Progenitor cell of endocrine pancreas (in vitro differentiated cells): ENCODE data around the gene CNOT6. TPM values are rescaled to one million over a fixed set of nuclear protein-coding genes. Genes with fewer than 3 reads are reported as not detected.

ENCODE experiments used
- DNase-seq: peaks from one replicate; pipeline ENCODE4 v3.0.0; 2021; ENCODE audit warnings: low spot score; ENCODE audit not compliant: unreplicated experiment
- H3K27ac Mint-ChIP-seq: 2 replicates; pipeline ENCODE4 v1.8.0; 2021; ENCODE audit warnings: mild to moderate bottlenecking, moderate library complexity, mixed read lengths
- H3K27me3 Mint-ChIP-seq: 2 replicates; pipeline ENCODE4 v1.8.0; 2021; ENCODE audit warnings: mixed read lengths
- H3K36me3 Mint-ChIP-seq: 2 replicates; pipeline ENCODE4 v1.8.0; 2022; ENCODE audit warnings: mixed read lengths; ENCODE audit not compliant: insufficient read depth
- H3K4me1 Mint-ChIP-seq: 2 replicates; pipeline ENCODE4 v1.8.0; 2021; ENCODE audit warnings: low read depth, mixed read lengths
- H3K4me3 Mint-ChIP-seq: 2 replicates; pipeline ENCODE4 v1.8.0; 2021; ENCODE audit warnings: low read depth, mild to moderate bottlenecking, moderate library complexity, mixed read lengths
- H3K9me3 Mint-ChIP-seq: 2 replicates; pipeline ENCODE4 v1.8.0; 2021; ENCODE audit warnings: low read depth, mixed read lengths
- total RNA-seq: library from RNA; stranded (reverse); gene quantifications from 2 replicates; pipeline ENCODE4 v1.2.1, GENCODE V29; 2021
- TF ChIP-seq, protein P1 (sequence below): fragments of 200-600 bp; sonication (generic); IDR thresholded peaks from one replicate; pipeline ENCODE4 v1.5.0; 2021; ENCODE audit warnings: antibody characterized with exemption, mild to moderate bottlenecking; ENCODE audit not compliant: unreplicated experiment

Gene CNOT6
- total RNA-seq, 1 donor from 2014 or later, result 70.4 TPM

DNA sequence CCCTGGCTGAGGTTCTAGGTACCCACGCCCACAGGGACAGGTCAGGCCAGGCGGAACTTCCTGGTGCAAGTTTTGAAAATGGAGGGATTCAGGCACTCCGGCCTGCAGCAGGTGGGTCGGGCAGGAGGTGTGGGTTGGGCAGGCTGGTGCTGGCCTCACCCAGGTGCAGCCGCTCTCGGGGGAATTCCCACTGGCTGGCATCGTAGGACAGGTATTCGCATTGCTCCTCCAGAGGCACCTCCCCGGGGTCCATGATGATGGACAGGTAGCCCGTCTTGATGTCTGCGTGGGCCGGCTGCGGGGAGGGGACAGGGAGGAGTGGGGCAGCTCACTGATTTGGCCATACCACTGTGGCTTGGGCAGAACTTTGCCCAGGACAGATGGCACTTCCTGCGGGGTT is 125.8 kb downstream of the CNOT6 start:
- H3K4me1 Mint-ChIP-seq, result peaks cover 2% of the 10 kb centered on the region
- H3K27ac Mint-ChIP-seq, result no peak overlapping the region
- no peaks in the 10 kb centered on the region for H3K36me3 Mint-ChIP-seq
- peaks cover 29% of the 10 kb centered on the region for H3K27me3 Mint-ChIP-seq
- H3K4me3 Mint-ChIP-seq, result no peak overlapping the region
- H3K9me3 Mint-ChIP-seq, result no peaks in the 10 kb centered on the region
- TF ChIP-seq, protein P1, sequence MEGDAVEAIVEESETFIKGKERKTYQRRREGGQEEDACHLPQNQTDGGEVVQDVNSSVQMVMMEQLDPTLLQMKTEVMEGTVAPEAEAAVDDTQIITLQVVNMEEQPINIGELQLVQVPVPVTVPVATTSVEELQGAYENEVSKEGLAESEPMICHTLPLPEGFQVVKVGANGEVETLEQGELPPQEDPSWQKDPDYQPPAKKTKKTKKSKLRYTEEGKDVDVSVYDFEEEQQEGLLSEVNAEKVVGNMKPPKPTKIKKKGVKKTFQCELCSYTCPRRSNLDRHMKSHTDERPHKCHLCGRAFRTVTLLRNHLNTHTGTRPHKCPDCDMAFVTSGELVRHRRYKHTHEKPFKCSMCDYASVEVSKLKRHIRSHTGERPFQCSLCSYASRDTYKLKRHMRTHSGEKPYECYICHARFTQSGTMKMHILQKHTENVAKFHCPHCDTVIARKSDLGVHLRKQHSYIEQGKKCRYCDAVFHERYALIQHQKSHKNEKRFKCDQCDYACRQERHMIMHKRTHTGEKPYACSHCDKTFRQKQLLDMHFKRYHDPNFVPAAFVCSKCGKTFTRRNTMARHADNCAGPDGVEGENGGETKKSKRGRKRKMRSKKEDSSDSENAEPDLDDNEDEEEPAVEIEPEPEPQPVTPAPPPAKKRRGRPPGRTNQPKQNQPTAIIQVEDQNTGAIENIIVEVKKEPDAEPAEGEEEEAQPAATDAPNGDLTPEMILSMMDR, result no peak
- DNase-seq, result no peak

DNA sequence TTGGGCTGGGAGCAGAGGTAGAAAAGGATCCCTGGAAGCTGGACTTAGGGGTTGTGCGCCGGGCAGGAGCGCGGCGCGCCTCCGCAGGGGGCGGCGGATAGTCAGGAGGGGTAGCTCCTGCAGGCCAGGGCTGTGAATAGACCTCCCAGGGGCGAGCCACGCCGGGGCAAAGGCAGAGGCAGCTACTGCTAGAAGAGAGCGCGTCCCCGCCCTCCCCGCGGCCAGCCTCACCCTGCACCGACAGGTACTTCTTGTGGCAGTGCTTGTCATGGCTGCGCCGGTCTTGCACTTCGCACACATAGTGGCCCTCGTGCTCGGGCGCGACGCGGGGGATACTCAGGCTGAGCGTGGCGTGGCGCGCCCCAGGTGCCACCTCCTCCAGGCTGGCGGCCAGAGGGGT is 127.1 kb downstream of the CNOT6 start:
- Mint-ChIP-seq H3K27ac (no peak overlapping the region), H3K9me3 (no peaks in the 10 kb centered on the region), H3K36me3 (no peaks in the 10 kb centered on the region), H3K4me1 (peaks cover 2% of the 10 kb centered on the region), H3K4me3 (no peak overlapping the region), H3K27me3 (peaks cover 32% of the 10 kb centered on the region)
- no peak for DNase-seq
- TF ChIP-seq, protein P1, result no peak

DNA sequence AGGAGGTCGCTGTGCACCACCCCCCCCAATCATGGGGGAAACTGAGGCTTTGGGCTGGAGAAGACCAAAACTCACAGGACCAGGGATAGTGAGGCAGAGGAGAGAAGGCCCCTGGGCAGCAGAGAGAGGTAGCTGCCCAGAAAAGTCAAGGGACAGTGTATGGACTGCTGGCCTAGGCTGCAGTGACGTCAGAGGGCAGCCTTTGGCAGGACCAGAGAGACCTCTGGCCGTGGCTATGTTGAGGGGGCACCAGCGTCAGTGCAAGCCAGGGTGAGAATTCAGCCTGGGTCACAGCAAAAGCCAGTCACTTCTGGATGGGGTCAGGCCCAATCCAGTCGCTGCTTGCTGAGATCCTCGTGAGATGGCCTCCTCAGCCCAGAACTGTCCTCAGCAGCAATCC is 128.7 kb downstream of the CNOT6 start:
- Mint-ChIP-seq H3K4me1 (peaks cover 2% of the 10 kb centered on the region), H3K9me3 (no peaks in the 10 kb centered on the region), H3K36me3 (no peaks in the 10 kb centered on the region), H3K4me3 (no peak overlapping the region), H3K27me3 (peaks cover 31% of the 10 kb centered on the region), H3K27ac (no peak overlapping the region)
- TF ChIP-seq, protein P1, result no peak
- DNase-seq, result no peak

DNA sequence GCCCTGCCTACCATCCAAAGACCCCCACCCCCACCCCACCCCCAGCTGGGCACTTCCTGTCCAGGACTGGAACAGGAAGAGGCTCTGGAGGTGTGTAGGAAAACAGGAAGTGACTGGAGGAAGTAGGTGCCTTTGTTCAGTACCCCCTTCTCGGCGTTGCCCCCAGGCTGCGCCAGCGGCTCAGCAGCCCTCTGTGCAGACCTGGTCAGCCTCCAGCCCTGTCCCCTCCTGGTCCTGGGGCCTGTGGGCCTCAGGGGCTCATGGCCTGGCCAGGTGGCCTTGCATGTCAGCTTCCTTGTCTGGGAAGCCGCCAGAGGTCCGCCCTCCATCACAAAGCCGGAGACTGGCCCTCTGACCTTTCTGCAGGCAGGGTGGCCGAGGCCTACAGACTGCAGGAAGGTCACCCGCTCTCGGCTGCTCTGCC is 129.2 kb downstream of the CNOT6 start:
- Mint-ChIP-seq H3K4me3 (no peak overlapping the region), H3K27ac (no peak overlapping the region), H3K9me3 (no peaks in the 10 kb centered on the region), H3K36me3 (no peaks in the 10 kb centered on the region), H3K27me3 (peaks cover 29% of the 10 kb centered on the region), H3K4me1 (peaks cover under 1% of the 10 kb centered on the region)
- TF ChIP-seq, protein P1, result no peak
- no peak for DNase-seq

DNA sequence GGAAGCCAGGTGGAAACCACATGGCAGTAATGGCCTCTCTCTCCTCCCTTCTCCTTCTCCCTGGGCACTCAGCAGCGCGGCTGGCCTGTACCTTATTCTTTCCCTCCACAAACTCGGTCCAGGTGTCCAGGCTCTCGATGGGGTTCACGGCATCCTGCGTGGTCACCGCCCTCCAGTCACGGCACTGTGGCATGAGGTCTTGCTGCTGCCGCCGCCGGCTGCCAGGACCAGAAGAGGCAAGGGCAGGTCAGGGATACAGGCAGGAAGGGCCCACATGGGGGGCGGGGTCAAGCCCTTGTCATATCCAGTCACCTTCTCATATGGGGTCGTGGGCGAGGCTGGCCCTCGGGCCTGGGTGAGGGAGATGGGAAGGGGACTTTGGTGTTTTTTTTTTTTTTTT is 129.7 kb downstream of the CNOT6 start:
- TF ChIP-seq, protein P1, result no peak
- Mint-ChIP-seq H3K9me3 (no peaks in the 10 kb centered on the region), H3K4me1 (no peaks in the 10 kb centered on the region), H3K36me3 (no peaks in the 10 kb centered on the region), H3K4me3 (no peak overlapping the region), H3K27ac (no peak overlapping the region), H3K27me3 (peaks cover 27% of the 10 kb centered on the region)
- no peak for DNase-seq
